HepG2 (cell line): ENCODE data around the gene PAM16. TPM values are rescaled to one million over a fixed set of nuclear protein-coding genes. Genes with fewer than 3 reads are reported as not detected.
A peak's percentile ranks its signal among the peaks of the same experiment; 100 is the strongest.

Source experiments
- AGO1 ChIP-seq: fragments of 200-400 bp; formaldehyde crosslinking; IDR thresholded peaks from 2 replicates; pipeline ENCODE4 v1.6.1; 2017; ENCODE audit warnings: mild to moderate bottlenecking, low read depth, low read length, moderate library complexity; ENCODE audit not compliant: poor library complexity, severe bottlenecking
- ARNT2 ChIP-seq: sonication (generic); formaldehyde crosslinking; IDR thresholded peaks from 2 replicates; pipeline ENCODE4 v1.8.0; 2022; ENCODE audit warnings: mild to moderate bottlenecking, low read depth, missing genetic modification reagents, moderate library complexity
- ELF4 ChIP-seq: sonication (generic); formaldehyde crosslinking; IDR thresholded peaks from 2 replicates; pipeline ENCODE4 v1.5.0; 2020; ENCODE audit warnings: missing genetic modification reagents, mild to moderate bottlenecking, moderate library complexity, borderline replicate concordance
- HMG20A ChIP-seq: IDR thresholded peaks from 2 replicates; pipeline ENCODE4 v1.6.1; 2016; ENCODE audit warnings: borderline replicate concordance
- KLF16 ChIP-seq, 2 experiments: sonication (generic) in 1 of 2; formaldehyde crosslinking in 1 of 2; IDR thresholded peaks; 2 replicates each; pipeline versions ENCODE4 v1.6.1 to v1.8.0; 2016 to 2023; ENCODE audit warnings: missing genetic modification reagents in 2 of 2, missing compliant biosample characterization in 1 of 2
- MYC ChIP-seq: sonication (generic); formaldehyde crosslinking; IDR thresholded peaks from 2 replicates; pipeline ENCODE4 v1.9.0; 2021; ENCODE audit warnings: missing genetic modification reagents, borderline replicate concordance
- NCOA5 ChIP-seq: sonication (generic); formaldehyde crosslinking; IDR thresholded peaks from 2 replicates; pipeline ENCODE4 v1.4.0; 2020; ENCODE audit warnings: missing genetic modification reagents
- NFIB ChIP-seq: sonication (generic); formaldehyde crosslinking; IDR thresholded peaks from 2 replicates; pipeline ENCODE4 v1.9.0; 2021; ENCODE audit warnings: missing genetic modification reagents, mild to moderate bottlenecking, borderline replicate concordance
- PPARG ChIP-seq: conservative IDR thresholded peaks from 2 replicates; pipeline ENCODE4 v1.6.1; 2016; ENCODE audit warnings: missing biosample characterization, missing genetic modification reagents
- SALL1 ChIP-seq: sonication (generic); formaldehyde crosslinking; IDR thresholded peaks from 2 replicates; pipeline ENCODE4 v1.8.0; 2022; ENCODE audit warnings: mild to moderate bottlenecking, missing genetic modification reagents
- SCMH1 ChIP-seq: sonication (generic); formaldehyde crosslinking; IDR thresholded peaks from 2 replicates; pipeline ENCODE4 v1.9.0; 2021; ENCODE audit warnings: missing genetic modification reagents, mild to moderate bottlenecking, borderline replicate concordance
- SP140L ChIP-seq: sonication (generic); formaldehyde crosslinking; IDR thresholded peaks from 2 replicates; pipeline ENCODE4 v1.4.0; 2020; ENCODE audit warnings: missing genetic modification reagents, borderline replicate concordance
- TGIF2 ChIP-seq: IDR thresholded peaks from 2 replicates; pipeline ENCODE4 v1.6.1; 2016; ENCODE audit warnings: control low read depth, missing compliant biosample characterization
- ZBTB38 ChIP-seq: sonication (generic); formaldehyde crosslinking; IDR thresholded peaks from 2 replicates; pipeline ENCODE4 v1.5.1; 2020; ENCODE audit warnings: mild to moderate bottlenecking, missing genetic modification reagents
- ZMYM3 ChIP-seq: sonication (generic); formaldehyde crosslinking; IDR thresholded peaks from 2 replicates; pipeline ENCODE4 v1.5.1; 2020; ENCODE audit warnings: mild to moderate bottlenecking, missing genetic modification reagents
- ZNF598 ChIP-seq: sonication (generic); formaldehyde crosslinking; IDR thresholded peaks from 2 replicates; pipeline ENCODE4 v1.5.1; 2020; ENCODE audit warnings: mild to moderate bottlenecking, missing genetic modification reagents, borderline replicate concordance
- ZNF607 ChIP-seq: sonication (generic); formaldehyde crosslinking; IDR thresholded peaks from 2 replicates; pipeline ENCODE4 v1.5.1; 2020; ENCODE audit warnings: missing genetic modification reagents, mild to moderate bottlenecking, borderline replicate concordance
- ZNF724P ChIP-seq: sonication (generic); formaldehyde crosslinking; IDR thresholded peaks from 2 replicates; pipeline ENCODE4 v1.8.0; 2022; ENCODE audit warnings: missing genetic modification reagents, borderline replicate concordance
- ZNF747 ChIP-seq: sonication (generic); formaldehyde crosslinking; IDR thresholded peaks from 2 replicates; pipeline ENCODE4 v1.8.1; 2023; ENCODE audit warnings: missing genetic modification reagents, mild to moderate bottlenecking, borderline replicate concordance
- polyA plus RNA-seq, 8 experiments: library from polyadenylated mRNA; depleted of rRNA in 3 of 8; stranded (reverse) in 7 of 8; unstranded in 1 of 8; fragments of >200 nt; fragmentation: Illumina TruSeq in 4 of 8; extraction: Trizol in 4 of 8; gene quantifications; 2 replicates each; pipeline versions ENCODE4 v1.2.1 to v1.2.3, GENCODE V29; 2011 to 2016; ENCODE audit warnings: low read depth in 4 of 8, missing spikeins in 1 of 8, mixed read lengths in 1 of 8; ENCODE audit not compliant: insufficient read depth in 1 of 8
- total RNA-seq, 5 experiments: library from RNA; depleted of rRNA; stranded (reverse); fragments of >200 nt; fragmentation: Illumina TruSeq; extraction: Trizol; gene quantifications; 2 replicates each; pipeline ENCODE4 v1.2.3, GENCODE V29; 2016; ENCODE audit warnings: low read depth in 1 of 5
- TF ChIP-seq, protein P1 (sequence below): sonication (generic); formaldehyde crosslinking; IDR thresholded peaks from 2 replicates; pipeline ENCODE4 v1.5.1; 2020; ENCODE audit warnings: missing genetic modification reagents, mild to moderate bottlenecking, borderline replicate concordance
- TF ChIP-seq, protein P2 (sequence below): sonication (generic); formaldehyde crosslinking; IDR thresholded peaks from 2 replicates; pipeline ENCODE4 v1.5.0; 2020; ENCODE audit warnings: missing genetic modification reagents
- TF ChIP-seq, protein P3 (sequence below): sonication (generic); formaldehyde crosslinking; IDR thresholded peaks from 2 replicates; pipeline ENCODE4 v1.9.0; 2021; ENCODE audit warnings: missing genetic modification reagents, borderline replicate concordance
- TF ChIP-seq, protein P4 (sequence below): sonication (generic); formaldehyde crosslinking; IDR thresholded peaks from 2 replicates; pipeline ENCODE4 v1.4.0; 2020; ENCODE audit warnings: missing genetic modification reagents, borderline replicate concordance

The PAM16 gene
- total and polyA plus RNA-seq, 2 of the 13 experiments (the other 11 are each of a cell fraction or from before 2014, with no cell fraction given): 51.5 to 51.8 TPM

DNA sequence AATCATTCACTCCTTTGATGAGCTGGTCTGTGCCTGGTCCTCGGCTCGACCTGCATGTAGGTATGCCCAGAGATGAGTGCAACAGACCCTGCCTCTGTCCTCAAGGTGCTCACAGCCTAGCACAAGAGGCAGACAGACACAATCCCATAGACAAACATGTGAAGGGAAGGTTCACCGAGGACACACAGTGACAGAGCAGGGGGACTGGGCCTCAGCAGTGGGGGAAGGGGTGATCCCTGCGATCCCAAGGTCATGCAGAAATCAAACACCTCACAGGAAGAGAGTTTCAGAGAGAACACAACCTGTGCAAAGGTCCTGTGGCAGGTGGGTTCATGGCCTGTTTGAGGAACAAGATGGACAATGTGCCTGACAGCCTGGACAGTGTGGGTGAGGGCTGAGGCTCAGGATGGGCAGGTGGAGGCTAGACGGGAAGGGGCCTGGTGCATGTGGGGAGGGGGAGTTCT, 16.3 kb upstream of the PAM16 start (continued):
- TF ChIP-seq ELF4 (CRISPR knock-in tag) (no peak), NCOA5 (CRISPR knock-in tag) (no peak), PPARG (CRISPR knock-in tag) (peak; percentile 58; the same call in 1 of the 2 replicates), ZMYM3 (CRISPR knock-in tag) (peak; percentile 100), MYC (CRISPR knock-in tag) (peak; percentile 35; the same call in 1 of the 2 replicates), SP140L (no peak), NFIB (CRISPR knock-in tag) (no peak), ARNT2 (CRISPR knock-in tag) (no peak; the same call in 1 of the 2 replicates), ZNF598 (CRISPR knock-in tag) (no peak), SALL1 (CRISPR knock-in tag) (peak; percentile 83), ZNF607 (no peak), SCMH1 (CRISPR knock-in tag) (no peak), KLF16 (CRISPR knock-in tag; IDR thresholded peaks at IDR 0.05) (no peak), ZBTB38 (CRISPR knock-in tag) (0 out of 2 replicates have a peak, but pooled peaks have one; percentile 53), ZNF724P (CRISPR knock-in tag) (no peak), AGO1 (no peak), HMG20A (CRISPR knock-in tag) (no peak; the same call in 1 of the 2 replicates), ZNF747 (no peak), TGIF2 (CRISPR knock-in tag) (peak; percentile 86; the same call in 1 of the 2 replicates)
- TF ChIP-seq, protein P1, sequence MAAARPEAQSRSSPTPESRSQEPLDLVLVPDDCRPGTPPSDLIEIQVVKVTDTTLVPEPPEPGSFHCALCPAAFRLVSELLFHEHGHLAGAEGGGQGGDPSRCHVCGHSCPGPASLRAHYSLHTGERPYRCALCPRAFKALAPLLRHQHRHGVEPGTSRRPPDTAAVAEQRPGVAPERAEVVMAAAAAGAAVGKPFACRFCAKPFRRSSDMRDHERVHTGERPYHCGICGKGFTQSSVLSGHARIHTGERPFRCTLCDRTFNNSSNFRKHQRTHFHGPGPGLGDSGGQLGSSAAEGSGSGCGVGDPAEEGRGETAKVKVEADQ (CRISPR knock-in tag): no peak
- TF ChIP-seq, protein P2, sequence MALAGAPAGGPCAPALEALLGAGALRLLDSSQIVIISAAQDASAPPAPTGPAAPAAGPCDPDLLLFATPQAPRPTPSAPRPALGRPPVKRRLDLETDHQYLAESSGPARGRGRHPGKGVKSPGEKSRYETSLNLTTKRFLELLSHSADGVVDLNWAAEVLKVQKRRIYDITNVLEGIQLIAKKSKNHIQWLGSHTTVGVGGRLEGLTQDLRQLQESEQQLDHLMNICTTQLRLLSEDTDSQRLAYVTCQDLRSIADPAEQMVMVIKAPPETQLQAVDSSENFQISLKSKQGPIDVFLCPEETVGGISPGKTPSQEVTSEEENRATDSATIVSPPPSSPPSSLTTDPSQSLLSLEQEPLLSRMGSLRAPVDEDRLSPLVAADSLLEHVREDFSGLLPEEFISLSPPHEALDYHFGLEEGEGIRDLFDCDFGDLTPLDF (CRISPR knock-in tag): no peak
- TF ChIP-seq, protein P3, sequence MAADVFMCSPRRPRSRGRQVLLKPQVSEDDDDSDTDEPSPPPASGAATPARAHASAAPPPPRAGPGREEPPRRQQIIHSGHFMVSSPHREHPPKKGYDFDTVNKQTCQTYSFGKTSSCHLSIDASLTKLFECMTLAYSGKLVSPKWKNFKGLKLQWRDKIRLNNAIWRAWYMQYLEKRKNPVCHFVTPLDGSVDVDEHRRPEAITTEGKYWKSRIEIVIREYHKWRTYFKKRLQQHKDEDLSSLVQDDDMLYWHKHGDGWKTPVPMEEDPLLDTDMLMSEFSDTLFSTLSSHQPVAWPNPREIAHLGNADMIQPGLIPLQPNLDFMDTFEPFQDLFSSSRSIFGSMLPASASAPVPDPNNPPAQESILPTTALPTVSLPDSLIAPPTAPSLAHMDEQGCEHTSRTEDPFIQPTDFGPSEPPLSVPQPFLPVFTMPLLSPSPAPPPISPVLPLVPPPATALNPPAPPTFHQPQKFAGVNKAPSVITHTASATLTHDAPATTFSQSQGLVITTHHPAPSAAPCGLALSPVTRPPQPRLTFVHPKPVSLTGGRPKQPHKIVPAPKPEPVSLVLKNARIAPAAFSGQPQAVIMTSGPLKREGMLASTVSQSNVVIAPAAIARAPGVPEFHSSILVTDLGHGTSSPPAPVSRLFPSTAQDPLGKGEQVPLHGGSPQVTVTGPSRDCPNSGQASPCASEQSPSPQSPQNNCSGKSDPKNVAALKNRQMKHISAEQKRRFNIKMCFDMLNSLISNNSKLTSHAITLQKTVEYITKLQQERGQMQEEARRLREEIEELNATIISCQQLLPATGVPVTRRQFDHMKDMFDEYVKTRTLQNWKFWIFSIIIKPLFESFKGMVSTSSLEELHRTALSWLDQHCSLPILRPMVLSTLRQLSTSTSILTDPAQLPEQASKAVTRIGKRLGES (CRISPR knock-in tag): no peak
- TF ChIP-seq, protein P4, sequence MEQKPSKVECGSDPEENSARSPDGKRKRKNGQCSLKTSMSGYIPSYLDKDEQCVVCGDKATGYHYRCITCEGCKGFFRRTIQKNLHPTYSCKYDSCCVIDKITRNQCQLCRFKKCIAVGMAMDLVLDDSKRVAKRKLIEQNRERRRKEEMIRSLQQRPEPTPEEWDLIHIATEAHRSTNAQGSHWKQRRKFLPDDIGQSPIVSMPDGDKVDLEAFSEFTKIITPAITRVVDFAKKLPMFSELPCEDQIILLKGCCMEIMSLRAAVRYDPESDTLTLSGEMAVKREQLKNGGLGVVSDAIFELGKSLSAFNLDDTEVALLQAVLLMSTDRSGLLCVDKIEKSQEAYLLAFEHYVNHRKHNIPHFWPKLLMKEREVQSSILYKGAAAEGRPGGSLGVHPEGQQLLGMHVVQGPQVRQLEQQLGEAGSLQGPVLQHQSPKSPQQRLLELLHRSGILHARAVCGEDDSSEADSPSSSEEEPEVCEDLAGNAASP (CRISPR knock-in tag): peak; percentile 97; the same call in 1 of the 2 replicates
